Lower lobe of right lung (tissue), 2 donors: ENCODE data around the gene ZDHHC22. TPM values are rescaled to one million over a fixed set of nuclear protein-coding genes. Genes with fewer than 3 reads are reported as not detected.

ENCODE experiments used
- ATAC-seq, 2 donors: fragments of 200-7000 bp; cut with Tn5 transposase; one replicate each; pipeline ENCODE4 v1.9.1; 2020 to 2022; ENCODE audit warnings: mild to moderate bottlenecking in 2 of 2, moderate library complexity in 2 of 2
- DNase-seq: peaks from one replicate; pipeline ENCODE4 v3.0.0-alpha.2; 2020
- H3K27ac ChIP-seq: fragments of 200-600 bp; one replicate; pipeline ENCODE4 v1.8.0; 2022
- H3K27me3 ChIP-seq: fragments of 200-600 bp; one replicate; pipeline ENCODE4 v1.8.0; 2022; ENCODE audit warnings: low read depth
- H3K36me3 ChIP-seq: fragments of 200-600 bp; one replicate; pipeline ENCODE4 v1.8.0; 2022; ENCODE audit warnings: mild to moderate bottlenecking
- H3K4me1 ChIP-seq: fragments of 200-600 bp; one replicate; pipeline ENCODE4 v1.8.0; 2022
- H3K4me3 ChIP-seq: fragments of 200-600 bp; one replicate; pipeline ENCODE4 v1.8.0; 2022; ENCODE audit warnings: mild to moderate bottlenecking
- H3K9me3 ChIP-seq: fragments of 200-600 bp; one replicate; pipeline ENCODE4 v1.8.0; 2022
- intact Hi-C: fragments of 100-400 bp; cut with DNase I; formaldehyde crosslinking; loops from one replicate; pipeline ENCODE4 v1.11.0; 2022
- total RNA-seq: library from RNA; stranded (reverse); fragmentation: NEBNext Ultra II Directional; extraction: Animal tissue kit (Norgen Biotek cat#: 25700); gene quantifications from one replicate; pipeline ENCODE4 v1.2.1, GENCODE V29; 2021
- TF ChIP-seq, protein P1 (sequence below): fragments of 200-600 bp; IDR thresholded peaks from one replicate; pipeline ENCODE4 v1.8.0; 2022; ENCODE audit warnings: antibody characterized with exemption, mild to moderate bottlenecking
- donor health status: DM: no; HTN: yes; CAD: no; lungs with severe emphysema.

The ZDHHC22 gene
- total RNA-seq, 1 donor from 2014 or later: not detected

DNA sequence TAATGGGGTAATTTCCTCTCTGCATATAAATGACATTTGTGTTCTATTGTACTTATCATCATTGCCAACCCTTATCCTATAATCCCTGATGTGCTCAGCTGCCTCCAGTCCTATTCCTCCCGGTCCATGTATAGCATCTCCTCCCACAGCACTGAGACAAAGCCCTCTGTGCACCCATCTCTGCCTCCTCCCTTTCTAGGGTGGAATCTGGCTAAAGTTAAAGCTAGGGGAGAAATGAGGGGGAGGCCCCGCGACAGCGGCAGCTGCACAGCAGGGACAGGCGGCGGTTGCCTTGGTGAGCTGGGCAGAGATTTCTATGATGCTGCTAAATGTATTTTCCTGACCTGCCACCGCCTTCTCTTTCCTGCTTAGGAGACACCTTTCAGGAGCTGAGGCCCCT is 12.8 kb upstream of the ZDHHC22 start:
- TF ChIP-seq, protein P1, sequence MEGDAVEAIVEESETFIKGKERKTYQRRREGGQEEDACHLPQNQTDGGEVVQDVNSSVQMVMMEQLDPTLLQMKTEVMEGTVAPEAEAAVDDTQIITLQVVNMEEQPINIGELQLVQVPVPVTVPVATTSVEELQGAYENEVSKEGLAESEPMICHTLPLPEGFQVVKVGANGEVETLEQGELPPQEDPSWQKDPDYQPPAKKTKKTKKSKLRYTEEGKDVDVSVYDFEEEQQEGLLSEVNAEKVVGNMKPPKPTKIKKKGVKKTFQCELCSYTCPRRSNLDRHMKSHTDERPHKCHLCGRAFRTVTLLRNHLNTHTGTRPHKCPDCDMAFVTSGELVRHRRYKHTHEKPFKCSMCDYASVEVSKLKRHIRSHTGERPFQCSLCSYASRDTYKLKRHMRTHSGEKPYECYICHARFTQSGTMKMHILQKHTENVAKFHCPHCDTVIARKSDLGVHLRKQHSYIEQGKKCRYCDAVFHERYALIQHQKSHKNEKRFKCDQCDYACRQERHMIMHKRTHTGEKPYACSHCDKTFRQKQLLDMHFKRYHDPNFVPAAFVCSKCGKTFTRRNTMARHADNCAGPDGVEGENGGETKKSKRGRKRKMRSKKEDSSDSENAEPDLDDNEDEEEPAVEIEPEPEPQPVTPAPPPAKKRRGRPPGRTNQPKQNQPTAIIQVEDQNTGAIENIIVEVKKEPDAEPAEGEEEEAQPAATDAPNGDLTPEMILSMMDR: no peak
- no peaks in the 10 kb centered on the region for H3K4me1 ChIP-seq
- no peaks in the 10 kb centered on the region for H3K36me3 ChIP-seq
- DNase-seq (no peak), ATAC-seq (no peak)
- peaks cover 43% of the 10 kb centered on the region for H3K27me3 ChIP-seq
- no peak overlapping the region for H3K4me3 ChIP-seq
- no peak overlapping the region for H3K27ac ChIP-seq
- no peaks in the 10 kb centered on the region for H3K9me3 ChIP-seq
- intact Hi-C loops: no loop called here

DNA sequence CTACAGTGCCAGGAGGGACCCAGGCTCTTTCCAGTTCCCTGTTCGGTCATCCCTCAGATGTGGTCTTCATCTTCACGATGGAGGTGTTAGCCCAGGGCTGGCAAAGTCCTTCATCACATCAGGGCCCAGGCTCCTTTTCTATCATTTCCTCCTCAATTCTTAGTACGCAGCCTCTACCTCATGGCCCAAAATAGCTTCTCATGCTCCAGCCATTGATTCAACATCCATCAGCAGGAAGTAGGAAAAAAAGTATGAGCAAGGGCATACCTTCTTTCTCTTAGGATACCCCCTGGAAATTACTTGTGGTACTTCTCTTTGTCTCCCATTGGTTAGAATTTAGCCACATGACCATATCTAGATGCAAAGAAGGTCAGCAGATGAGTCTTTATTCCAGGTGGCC is 12.2 kb upstream of the ZDHHC22 start:
- intact Hi-C loops: no loop called here

DNA sequence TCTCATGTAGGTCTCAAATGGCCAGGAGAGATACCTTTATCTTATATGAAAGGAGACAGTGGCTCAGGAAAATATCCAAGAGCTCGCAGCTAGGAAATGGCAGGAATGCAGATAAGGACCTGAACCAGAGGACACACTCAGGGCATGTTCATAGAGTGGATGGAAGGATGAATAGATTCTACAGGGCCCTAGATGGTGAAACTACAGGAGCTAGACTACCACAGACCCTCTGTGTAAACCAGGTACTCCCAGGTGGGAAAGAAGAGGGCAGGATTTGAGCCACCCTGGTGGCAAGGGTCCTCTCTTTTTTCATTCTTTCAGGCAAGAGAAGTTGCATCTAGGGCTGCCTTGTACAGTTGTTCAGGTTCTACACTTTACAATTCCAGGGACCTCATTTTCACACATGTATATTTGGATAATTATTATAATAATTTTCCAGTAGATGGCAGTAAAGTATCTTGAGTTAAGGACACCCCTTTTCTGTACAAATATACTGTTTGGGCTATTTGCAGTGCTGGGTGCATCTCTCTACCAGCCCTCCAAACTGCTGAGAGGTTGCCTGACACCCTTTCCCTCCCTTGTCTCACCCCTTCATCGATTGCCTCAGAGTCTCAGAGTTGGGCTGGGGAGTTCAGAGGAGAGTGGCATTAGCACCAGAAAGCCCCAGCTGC is 10.5 kb upstream of the ZDHHC22 start:
- ATAC-seq: peak; percentile 37 to 54
- Histone ChIP-seq H3K4me3 (no peak overlapping the region), H3K9me3 (no peaks in the 10 kb centered on the region), H3K4me1 (no peaks in the 10 kb centered on the region), H3K27ac (no peak overlapping the region), H3K36me3 (no peaks in the 10 kb centered on the region), H3K27me3 (peaks cover 46% of the 10 kb centered on the region)
- DNase-seq: no peak
- TF ChIP-seq, protein P1: no peak
- intact Hi-C loops: no loop called here

More for the DNA sequence above, 12.2 kb upstream of the ZDHHC22 start:
- Histone ChIP-seq H3K27me3 (peaks cover 43% of the 10 kb centered on the region), H3K4me3 (no peak overlapping the region), H3K9me3 (no peaks in the 10 kb centered on the region), H3K36me3 (no peaks in the 10 kb centered on the region), H3K27ac (no peak overlapping the region), H3K4me1 (no peaks in the 10 kb centered on the region)
- no peak for DNase-seq
- no peak for ATAC-seq
- TF ChIP-seq, protein P1: no peak

DNA sequence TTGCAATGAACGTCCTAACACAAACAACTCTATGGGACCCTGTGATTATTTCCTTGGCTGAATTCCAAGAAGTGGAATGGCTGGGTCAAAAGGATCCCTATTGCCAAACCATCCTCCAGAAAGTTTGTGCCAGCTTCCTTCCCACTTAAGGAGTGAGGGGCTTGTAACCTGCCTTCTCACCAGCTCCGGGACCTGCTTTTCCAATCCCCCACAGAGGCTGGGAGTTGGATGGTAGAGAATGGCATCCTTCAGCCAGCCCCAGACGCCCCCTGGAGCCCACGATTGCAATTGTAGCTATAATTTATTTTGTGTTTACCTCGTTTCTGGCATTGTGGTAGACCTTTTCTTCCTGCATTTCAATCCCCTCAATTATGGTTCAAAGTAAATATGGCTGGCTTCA is 9.7 kb upstream of the ZDHHC22 start:
- no peak for DNase-seq
- H3K9me3 ChIP-seq: no peaks in the 10 kb centered on the region
- no peaks in the 10 kb centered on the region for H3K4me1 ChIP-seq
- intact Hi-C loops: no loop called here
- H3K27me3 ChIP-seq: peaks cover 54% of the 10 kb centered on the region
- TF ChIP-seq, protein P1: peak; percentile 21
- H3K4me3 ChIP-seq: no peak overlapping the region
- H3K36me3 ChIP-seq: no peaks in the 10 kb centered on the region
- H3K27ac ChIP-seq: no peak overlapping the region
- no peak for ATAC-seq

DNA sequence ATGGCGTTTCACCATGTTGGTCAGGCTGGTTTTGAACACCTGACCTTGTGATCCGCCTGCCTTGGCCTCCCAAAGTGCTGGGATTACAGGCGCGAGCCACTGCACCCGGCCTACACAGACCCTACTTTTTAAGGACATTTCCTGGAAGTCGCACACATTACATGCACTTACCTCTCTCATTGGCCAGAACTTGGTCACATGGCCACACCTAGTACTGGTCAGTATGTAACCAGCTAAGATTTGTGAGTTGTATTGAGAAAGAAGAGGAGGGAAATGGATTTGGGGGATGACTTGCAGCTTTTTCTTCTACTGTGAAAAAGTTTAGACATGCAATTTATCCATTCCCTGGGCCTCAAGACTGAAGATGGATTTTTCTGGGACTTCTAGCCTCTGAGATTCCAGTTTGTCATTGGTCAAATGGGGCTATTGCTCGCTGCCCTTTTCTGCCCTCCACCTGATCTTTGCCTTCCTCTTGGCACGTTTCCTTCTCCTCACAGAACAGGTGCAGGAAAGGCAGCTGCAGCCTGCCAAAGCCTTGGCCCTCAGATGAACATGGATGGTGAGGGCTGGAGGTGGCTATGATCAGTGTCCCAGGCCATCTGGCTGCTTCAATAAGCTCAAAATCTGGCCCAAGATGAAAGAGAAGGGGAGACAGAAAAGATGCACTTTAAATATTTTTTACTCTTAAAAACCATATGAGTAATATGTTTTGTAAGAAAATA is 7.1 kb upstream of the ZDHHC22 start:
- H3K4me1 ChIP-seq: no peaks in the 10 kb centered on the region
- DNase-seq: no peak
- TF ChIP-seq, protein P1: no peak
- no peak overlapping the region for H3K27ac ChIP-seq
- no peaks in the 10 kb centered on the region for H3K36me3 ChIP-seq
- H3K27me3 ChIP-seq: peaks cover 61% of the 10 kb centered on the region
- intact Hi-C loops: no loop called here
- H3K4me3 ChIP-seq: no peak overlapping the region
- H3K9me3 ChIP-seq: no peaks in the 10 kb centered on the region
- ATAC-seq: no peak
